ENCODE results near the gene CSE1L. TPM values are rescaled to one million over a fixed set of nuclear protein-coding genes. Genes with fewer than 3 reads are reported as not detected.
"Not testable (repeated sequence)": the region's sequence is repeated elsewhere in the genome, so short reads cannot be mapped to it uniquely, and the experiment has no call there.

Gene CSE1L
- total RNA-seq, 4 donors from 2014 or later = 10.2 to 43.7 (median 20.9) TPM

- H3K4me1 ChIP-seq = no peaks in the 10 kb centered on the region
- no peak for TF ChIP-seq POLR2A (IDR thresholded peaks at IDR 0.05)
- no peak for TF ChIP-seq CTCF (IDR thresholded peaks at IDR 0.05)
- no peaks in the 10 kb centered on the region for H3K9me3 ChIP-seq
- DNase-seq = no peak
- no peaks in the 10 kb centered on the region for H3K27me3 ChIP-seq
- H3K4me3 ChIP-seq = no peak overlapping the region
- H3K27ac ChIP-seq = no peak overlapping the region
- peaks cover 0 to 91% (median 0%) of the 10 kb centered on the region in 3 donors for H3K36me3 ChIP-seq
These were observed 73.9 kb downstream of the CSE1L start for GRCh38 chr20:49119988-49120387.

- DNase-seq = no peak
- no peak overlapping the region for H3K27ac ChIP-seq
These were observed 76.8 kb downstream of the CSE1L start for GRCh38 chr20:49122920-49123319.

GRCh38 chr20:49123982-49124381 lies 77.9 kb downstream of the CSE1L start:
- H3K36me3 ChIP-seq = peaks cover 0 to 67% (median 0%) of the 10 kb centered on the region in 3 donors

More at GRCh38 chr20:49122920-49123319, 76.8 kb downstream of the CSE1L start:
- Histone ChIP-seq H3K9me3 (no peaks in the 10 kb centered on the region), H3K4me1 (no peaks in the 10 kb centered on the region), H3K27me3 (no peaks in the 10 kb centered on the region), H3K4me3 (no peak overlapping the region), H3K36me3 (peaks cover 0 to 73% (median 0%) of the 10 kb centered on the region in 3 donors)
- TF ChIP-seq POLR2A (IDR thresholded peaks at IDR 0.05) (no peak), CTCF (IDR thresholded peaks at IDR 0.05) (no peak)

GRCh38 chr20:49132995-49133478 lies 86.9 kb downstream of the CSE1L start:
- no peaks in the 10 kb centered on the region for H3K9me3 ChIP-seq
- H3K36me3 ChIP-seq = peaks cover 0 to 43% (median 0%) of the 10 kb centered on the region in 3 donors
- DNase-seq = no peak
- no peak overlapping the region for H3K27ac ChIP-seq
- TF ChIP-seq POLR2A (IDR thresholded peaks at IDR 0.05) (no peak), CTCF (IDR thresholded peaks at IDR 0.05) (peak; percentile 13 to 82 (median 69))
- no peaks in the 10 kb centered on the region for H3K4me1 ChIP-seq
- no peak overlapping the region for H3K4me3 ChIP-seq
- H3K27me3 ChIP-seq = no peaks in the 10 kb centered on the region

More at GRCh38 chr20:49123982-49124381, 77.9 kb downstream of the CSE1L start:
- Histone ChIP-seq H3K4me1 (no peaks in the 10 kb centered on the region), H3K9me3 (no peaks in the 10 kb centered on the region), H3K27me3 (no peaks in the 10 kb centered on the region), H3K4me3 (no peak overlapping the region), H3K27ac (no peak overlapping the region)
- no peak for TF ChIP-seq CTCF (IDR thresholded peaks at IDR 0.05)
- no peak for TF ChIP-seq POLR2A (IDR thresholded peaks at IDR 0.05)
- no peak for DNase-seq

- peaks cover 0 to 39% (median 0%) of the 10 kb centered on the region in 3 donors for H3K36me3 ChIP-seq
- no peak overlapping the region for H3K27ac ChIP-seq
- no peaks in the 10 kb centered on the region for H3K4me1 ChIP-seq
- TF ChIP-seq POLR2A (IDR thresholded peaks at IDR 0.05) = no peak
- no peak for TF ChIP-seq CTCF (IDR thresholded peaks at IDR 0.05)
- no peaks in the 10 kb centered on the region for H3K9me3 ChIP-seq
- H3K27me3 ChIP-seq = no peaks in the 10 kb centered on the region
- no peak for DNase-seq
- no peak overlapping the region for H3K4me3 ChIP-seq
These were observed 87.5 kb downstream of the CSE1L start for GRCh38 chr20:49133571-49133970.

GRCh38 chr20:49134797-49135196 lies 88.7 kb downstream of the CSE1L start:
- H3K9me3 ChIP-seq, H3K27me3 ChIP-seq, H3K4me3 ChIP-seq, H3K4me1 ChIP-seq, H3K27ac ChIP-seq, DNase-seq: not testable (repeated sequence)
- peaks cover 0 to 39% (median 0%) of the 10 kb centered on the region in 3 donors for H3K36me3 ChIP-seq
